Spleen (tissue), 11 donors: ENCODE measurements around the gene LKAAEAR1. TPM values are rescaled to one million over a fixed set of nuclear protein-coding genes. Genes with fewer than 3 reads are reported as not detected.
A peak's percentile ranks its signal among the peaks of the same experiment; 100 is the strongest.

ENCODE experiments used
- DNase-seq: peaks from one replicate; pipeline ENCODE4 v3.0.0-alpha.2; 2020
- H3K27ac ChIP-seq, 8 donors: fragments of 200-600 bp; sonication (generic) in 7 of 8; 1 replicate in 4 of 8; 2 replicates in 4 of 8; pipeline versions ENCODE4 v1.5.0 to v1.8.0; 2016 to 2021; ENCODE audit warnings: inconsistent platforms in 4 of 8, mild to moderate bottlenecking in 4 of 8, moderate library complexity in 1 of 8
- H3K27me3 ChIP-seq, 7 donors: fragments of 200-600 bp; sonication (generic) in 6 of 7; replicated peaks in 1 of 7; 1 replicate in 4 of 7; 2 replicates in 3 of 7; pipeline versions ENCODE4 v1.5.0 to v1.8.0; 2016 to 2021; ENCODE audit warnings: inconsistent platforms in 3 of 7, mild to moderate bottlenecking in 1 of 7
- H3K36me3 ChIP-seq, 6 donors: fragments of 200-600 bp; sonication (generic) in 5 of 6; 1 replicate in 4 of 6; 2 replicates in 2 of 6; pipeline versions ENCODE4 v1.5.0 to v1.8.0; 2016 to 2021; ENCODE audit warnings: inconsistent platforms in 2 of 6
- H3K4me1 ChIP-seq, 6 donors: fragments of 200-600 bp; sonication (generic) in 5 of 6; 1 replicate in 3 of 6; 2 replicates in 3 of 6; pipeline versions ENCODE4 v1.5.0 to v1.8.0; 2016 to 2021; ENCODE audit warnings: inconsistent platforms in 3 of 6
- H3K4me3 ChIP-seq, 8 donors: fragments of 200-600 bp; sonication (generic) in 7 of 8; 1 replicate in 4 of 8; 2 replicates in 4 of 8; pipeline versions ENCODE4 v1.5.0 to v1.8.0; 2016 to 2021; ENCODE audit warnings: inconsistent platforms in 4 of 8, mild to moderate bottlenecking in 4 of 8, moderate library complexity in 2 of 8
- H3K9me3 ChIP-seq, 8 donors: fragments of 200-600 bp; sonication (generic) in 7 of 8; 1 replicate in 4 of 8; 2 replicates in 4 of 8; pipeline versions ENCODE4 v1.5.0 to v1.8.0; 2016 to 2021; ENCODE audit warnings: inconsistent platforms in 4 of 8
- CTCF ChIP-seq, 11 experiments: fragments of 200-600 bp in 7 of 11; fragments of 450-650 bp in 4 of 11; sonication (generic) in 4 of 11; IDR thresholded peaks in 8 of 11; conservative IDR thresholded peaks in 3 of 11; 1 replicate in 7 of 11; 2 replicates in 4 of 11; pipeline versions ENCODE4 v1.4.0 to v1.8.0; 2016 to 2021; ENCODE audit warnings: antibody characterized with exemption in 11 of 11, inconsistent platforms in 4 of 11, mild to moderate bottlenecking in 1 of 11
- POLR2A ChIP-seq, 3 donors: fragments of 450-650 bp; IDR thresholded peaks; one replicate each; pipeline ENCODE4 v1.5.1; 2017; ENCODE audit warnings: antibody characterized with exemption in 3 of 3, mild to moderate bottlenecking in 1 of 3
- POLR2AphosphoS5 ChIP-seq, 3 donors: sonication (generic); formaldehyde crosslinking; IDR thresholded peaks; one replicate each; pipeline ENCODE4 v1.5.1; 2017; ENCODE audit warnings: antibody characterized with exemption in 3 of 3
- WGBS, 5 donors: extraction: QIAGEN DNeasy Blood & Tissue Kit in 3 of 5; methylation state at CpG; one replicate each; pipeline versions ENCODE4 v1.1.5 to v1.1.7; 2013 to 2018; 5-methylcytosine and 5-hydroxymethylcytosine counted together
- intact Hi-C: fragments of 100-400 bp; cut with DNase I; formaldehyde crosslinking; loops from one replicate; pipeline ENCODE4 v1.15.0; 2023; ENCODE audit warnings: low total_unique reads
- polyA plus RNA-seq, 3 donors: library from polyadenylated mRNA; stranded (reverse); fragments of 200-250 nt; gene quantifications; one replicate each; pipeline ENCODE4 v1.2.1, GENCODE V29; 2013
- total RNA-seq, 7 donors: library from RNA; depleted of rRNA in 3 of 7; stranded (reverse); fragments of >200 nt in 3 of 7; fragmentation: NEBNext Ultra II Directional in 4 of 7; extraction: Animal tissue kit (Norgen Biotek cat#: 25700) in 4 of 7; gene quantifications; one replicate each; pipeline versions ENCODE4 v1.1.0 to v1.2.1, GENCODE V29; 2016 to 2021
- donor health status: healthy with polysubstance abuse.
- donor health status: DM: no; HTN: no; CAD: no; lungs with moderate emphysema.
- donor health status: DM: no; HTN: no; CAD: no.
- donor health status: Bipolar disorder and iron deficiency.
- donor health status: healthy.
- donor health status: DM: no; HTN: no; CAD: no.
- donor health status: DM: yes; HTN: yes; CAD: no.

LKAAEAR1 gene
- total and polyA plus RNA-seq, 10 donors: 0.26 to 0.66 (median 0.51) TPM; not detected in 6

- DNase-seq: no peak
- H3K27me3 ChIP-seq: no peaks in the 10 kb centered on the region
- TF ChIP-seq POLR2AphosphoS5 (IDR thresholded peaks at IDR 0.05) (peak; percentile 41 to 79 (median 55)), CTCF (IDR thresholded peaks at IDR 0.05 in 8 of 11, conservative IDR thresholded peaks at IDR 0.05 in 3 of 11) (no peak), POLR2A (IDR thresholded peaks at IDR 0.05) (no peak)
- H3K4me3 ChIP-seq: no peak overlapping the region
- 89 to 96% (median 93%) methylated on average over 26 to 31 of the region's 31 CpGs for whole genome bisulfite sequencing, 5 donors
- peaks cover 18 to 100% (median 79%) of the 10 kb centered on the region in 6 donors for H3K4me1 ChIP-seq
- intact Hi-C loops: no loop called here
- H3K36me3 ChIP-seq: peaks cover 0 to 46% (median 39%) of the 10 kb centered on the region in 6 donors
- H3K27ac ChIP-seq: peak overlapping the region in 2 of 8 donors; percentile 54 to 65
- no peaks in the 10 kb centered on the region for H3K9me3 ChIP-seq
Observed at GRCh38 chr20:64070244-64070993, 13.8 kb downstream of the LKAAEAR1 start.

- Histone ChIP-seq H3K27ac (no peak overlapping the region), H3K36me3 (peaks cover 0 to 39% (median 32%) of the 10 kb centered on the region in 6 donors), H3K4me1 (peaks cover 18 to 100% (median 81%) of the 10 kb centered on the region in 6 donors), H3K4me3 (no peak overlapping the region), H3K27me3 (no peaks in the 10 kb centered on the region), H3K9me3 (no peaks in the 10 kb centered on the region)
- WGBS, 5 donors: 44 to 77% (median 63%) methylated on average over 4 to 14 of the region's 14 CpGs
- TF ChIP-seq CTCF (IDR thresholded peaks at IDR 0.05 in 8 of 11, conservative IDR thresholded peaks at IDR 0.05 in 3 of 11): peak; percentile 48 to 87 (median 79)
- TF ChIP-seq POLR2AphosphoS5 (IDR thresholded peaks at IDR 0.05): peak; percentile 35 to 77 (median 38)
- no peak for TF ChIP-seq POLR2A (IDR thresholded peaks at IDR 0.05)
- intact Hi-C loops: no loop called here
- peak; percentile 85 for DNase-seq
Observed at GRCh38 chr20:64069614-64070243, 14.5 kb downstream of the LKAAEAR1 start.

GRCh38 chr20:64069209-64069613, 15.0 kb downstream of the LKAAEAR1 start:
- peaks cover 0 to 34% (median 27%) of the 10 kb centered on the region in 6 donors for H3K36me3 ChIP-seq
- DNase-seq: no peak
- H3K4me1 ChIP-seq: peaks cover 22 to 100% (median 84%) of the 10 kb centered on the region in 6 donors
- intact Hi-C loops: no loop called here
- H3K9me3 ChIP-seq: no peaks in the 10 kb centered on the region
- TF ChIP-seq POLR2A (IDR thresholded peaks at IDR 0.05) (no peak), POLR2AphosphoS5 (IDR thresholded peaks at IDR 0.05) (no peak), CTCF (IDR thresholded peaks at IDR 0.05 in 8 of 11, conservative IDR thresholded peaks at IDR 0.05 in 3 of 11) (no peak)
- H3K4me3 ChIP-seq: no peak overlapping the region
- peak overlapping the region in 1 of 8 donors; percentile 39 for H3K27ac ChIP-seq
- 80 to 85% (median 82%) methylated on average over 10 to 20 of the region's 20 CpGs for WGBS, 5 donors
- H3K27me3 ChIP-seq: no peaks in the 10 kb centered on the region
